KMS-11 (cell line): ENCODE data around the gene LINGO1.

Experiments
- H2AFZ ChIP-seq: fragments of 200-600 bp; sonication (generic); 2 replicates; pipeline ENCODE4 v1.6.1; 2016; ENCODE audit warnings: antibody characterized with exemption, mixed run types, low read depth
- H3K27ac ChIP-seq: fragments of 200-600 bp; sonication (generic); 2 replicates; pipeline ENCODE4 v1.6.1; 2016; ENCODE audit warnings: mild to moderate bottlenecking, mixed run types
- H3K27me3 ChIP-seq: fragments of 200-600 bp; sonication (generic); 2 replicates; pipeline ENCODE4 v1.6.1; 2017; ENCODE audit warnings: mild to moderate bottlenecking, low read depth, mixed run types, moderate library complexity; ENCODE audit not compliant: insufficient read depth
- H3K36me3 ChIP-seq: fragments of 200-600 bp; sonication (generic); 2 replicates; pipeline ENCODE4 v1.6.1; 2017; ENCODE audit warnings: mild to moderate bottlenecking, mixed run types; ENCODE audit not compliant: insufficient read depth
- H3K4me1 ChIP-seq: fragments of 200-600 bp; sonication (generic); 2 replicates; pipeline ENCODE4 v1.6.1; 2016; ENCODE audit warnings: mild to moderate bottlenecking, low read depth, mixed run types; ENCODE audit not compliant: poor library complexity, severe bottlenecking
- H3K4me2 ChIP-seq: fragments of 200-600 bp; sonication (generic); 2 replicates; pipeline ENCODE4 v1.7.0; 2016; ENCODE audit warnings: mild to moderate bottlenecking, mixed run types
- H3K4me3 ChIP-seq: fragments of 200-600 bp; sonication (generic); IDR thresholded peaks from 2 replicates; pipeline ENCODE4 v1.6.1; 2017; ENCODE audit warnings: low read depth, low read length, mixed read lengths; ENCODE audit not compliant: insufficient read depth
- H3K79me2 ChIP-seq: fragments of 200-600 bp; sonication (generic); 2 replicates; pipeline ENCODE4 v1.6.1; 2016; ENCODE audit warnings: low read depth, mixed run types; ENCODE audit not compliant: insufficient read depth
- H3K9ac ChIP-seq: fragments of 200-600 bp; sonication (generic); 2 replicates; pipeline ENCODE4 v1.6.1; 2016; ENCODE audit warnings: mild to moderate bottlenecking, mixed run types
- H4K20me1 ChIP-seq: fragments of 200-600 bp; sonication (generic); 2 replicates; pipeline ENCODE4 v1.6.1; 2016; ENCODE audit warnings: mild to moderate bottlenecking, mixed run types; ENCODE audit not compliant: insufficient read depth
- CTCF ChIP-seq: fragments of 200-600 bp; sonication (generic); conservative IDR thresholded peaks from 2 replicates; pipeline ENCODE4 v1.6.1; 2017; ENCODE audit warnings: low read depth, mild to moderate bottlenecking, antibody characterized with exemption, low read length, moderate library complexity, mixed read lengths

The LINGO1 gene

DNA sequence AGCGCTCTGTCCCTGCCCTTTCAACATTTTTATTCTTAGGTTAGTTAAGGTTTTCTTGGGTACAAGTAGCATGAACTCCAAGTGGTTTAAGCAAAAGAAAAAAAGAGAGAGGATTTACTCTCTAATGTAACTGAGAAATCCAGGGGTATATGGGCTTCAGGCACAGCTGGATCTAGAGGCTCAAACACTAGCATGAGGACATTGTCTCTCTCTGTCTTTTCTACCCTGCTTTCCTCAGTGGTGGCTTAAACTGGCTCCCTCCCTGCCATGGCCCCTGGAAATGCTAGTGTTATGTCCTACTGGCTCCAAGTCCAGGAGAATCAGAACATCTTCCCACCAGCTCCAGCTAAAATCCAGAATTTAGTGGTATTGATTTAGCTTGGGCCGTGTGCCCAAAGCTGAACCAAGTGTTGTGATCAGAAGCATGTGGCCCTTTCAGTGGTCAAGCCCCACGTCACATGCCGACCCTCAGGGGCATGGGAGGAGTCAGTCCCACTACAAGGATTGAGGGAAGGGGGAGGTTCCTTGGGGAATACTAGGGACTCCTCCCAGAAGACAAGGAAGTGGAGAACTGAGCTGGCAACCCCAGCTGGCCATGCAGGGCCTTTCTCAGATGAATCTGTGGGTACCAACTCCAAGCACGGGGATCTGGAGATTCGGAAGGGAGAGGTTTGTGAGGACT is 58.0 kb downstream of the LINGO1 start:
- peaks cover 48% of the 10 kb centered on the region; the same call in 1 of the 2 replicates for H3K27me3 ChIP-seq
- H3K4me1 ChIP-seq, result no peaks in the 10 kb centered on the region
- H3K9ac ChIP-seq, result no peak overlapping the region
- H2AFZ ChIP-seq, result no peak overlapping the region
- no peak overlapping the region for H3K4me3 ChIP-seq
- H4K20me1 ChIP-seq, result no peaks in the 10 kb centered on the region
- no peaks in the 10 kb centered on the region for H3K79me2 ChIP-seq
- H3K36me3 ChIP-seq, result no peaks in the 10 kb centered on the region
- H3K4me2 ChIP-seq, result no peak overlapping the region
- no peak for TF ChIP-seq CTCF
- no peak overlapping the region for H3K27ac ChIP-seq

GRCh38 chr15:77573802-77574201 is 58.9 kb downstream of the LINGO1 start:
- Histone ChIP-seq H3K36me3 (no peaks in the 10 kb centered on the region), H3K4me2 (no peak overlapping the region), H3K9ac (no peak overlapping the region), H3K4me3 (no peak overlapping the region), H3K79me2 (no peaks in the 10 kb centered on the region), H4K20me1 (no peaks in the 10 kb centered on the region), H3K27ac (no peak overlapping the region), H2AFZ (no peak overlapping the region), H3K27me3 (peaks cover 45% of the 10 kb centered on the region; the same call in 1 of the 2 replicates), H3K4me1 (no peaks in the 10 kb centered on the region)
- TF ChIP-seq CTCF, result no peak

GRCh38 chr15:77572186-77572585 is 60.5 kb downstream of the LINGO1 start:
- no peaks in the 10 kb centered on the region for H3K4me1 ChIP-seq
- no peaks in the 10 kb centered on the region for H4K20me1 ChIP-seq
- H3K27ac ChIP-seq, result no peak overlapping the region
- peaks cover 36% of the 10 kb centered on the region; the same call in 1 of the 2 replicates for H3K27me3 ChIP-seq
- no peak overlapping the region for H3K4me3 ChIP-seq
- no peak for TF ChIP-seq CTCF
- no peaks in the 10 kb centered on the region for H3K79me2 ChIP-seq
- H3K4me2 ChIP-seq, result no peak overlapping the region
- H3K36me3 ChIP-seq, result no peaks in the 10 kb centered on the region
- no peak overlapping the region for H2AFZ ChIP-seq
- H3K9ac ChIP-seq, result no peak overlapping the region

GRCh38 chr15:77571741-77572140 is 61.0 kb downstream of the LINGO1 start:
- peaks cover 35% of the 10 kb centered on the region; the same call in 1 of the 2 replicates for H3K27me3 ChIP-seq
- H4K20me1 ChIP-seq, result no peaks in the 10 kb centered on the region
- H3K36me3 ChIP-seq, result no peaks in the 10 kb centered on the region
- H3K4me3 ChIP-seq, result no peak overlapping the region
- no peak overlapping the region for H3K27ac ChIP-seq
- H2AFZ ChIP-seq, result no peak overlapping the region
- no peak overlapping the region for H3K9ac ChIP-seq
- H3K79me2 ChIP-seq, result no peaks in the 10 kb centered on the region
- TF ChIP-seq CTCF, result no peak
- no peak overlapping the region for H3K4me2 ChIP-seq
- no peaks in the 10 kb centered on the region for H3K4me1 ChIP-seq
